Gastroesophageal sphincter (tissue), 3 donors: ENCODE results near the gene SERPINA12.

Experiments
- CTCF ChIP-seq, 4 experiments: fragments of 200-600 bp in 2 of 4; fragments of 450-650 bp in 2 of 4; sonication (generic) in 1 of 4; IDR thresholded peaks; one replicate each; pipeline ENCODE4 v1.5.1; 2017 to 2019; ENCODE audit warnings: antibody characterized with exemption in 4 of 4, mild to moderate bottlenecking in 2 of 4, moderate library complexity in 2 of 4
- EP300 ChIP-seq: sonication (generic); formaldehyde crosslinking; IDR thresholded peaks from one replicate; pipeline ENCODE4 v1.6.1; 2017; ENCODE audit warnings: antibody characterized with exemption, mild to moderate bottlenecking
- POLR2A ChIP-seq, 2 donors: fragments of 450-650 bp; IDR thresholded peaks; one replicate each; pipeline ENCODE4 v1.6.1; 2017; ENCODE audit warnings: antibody characterized with exemption in 2 of 2, mild to moderate bottlenecking in 2 of 2, moderate library complexity in 1 of 2
- POLR2AphosphoS5 ChIP-seq: sonication (generic); formaldehyde crosslinking; IDR thresholded peaks from one replicate; pipeline ENCODE4 v1.6.1; 2017; ENCODE audit warnings: antibody characterized with exemption

GRCh38 chr14:94470311-94470710 lies 39.0 kb downstream of the SERPINA12 start:
- TF ChIP-seq CTCF (IDR thresholded peaks at IDR 0.05) (no peak), POLR2AphosphoS5 (no peak), POLR2A (IDR thresholded peaks at IDR 0.05) (no peak), EP300 (no peak)
